Measurements from ENCODE around the gene FGD6. TPM values are rescaled to one million over a fixed set of nuclear protein-coding genes. Genes with fewer than 3 reads are reported as not detected.

The FGD6 gene
- 10 to 100 TPM in 2 of 3 donors, 1 to 10 TPM in 1; 5.6 to 28.0 (median 13.1) TPM for total RNA-seq

GRCh38 chr12:95217377-95218149 is at the start of gene FGD6, which contains the start of gene VEZT:
FGD6 (minus strand) TSS chr12:95217467; CDS start chr12:95217240, 227 bp downstream.
VEZT (plus strand) TSS chr12:95217807; CDS start chr12:95217851, 44 bp downstream.
- H3K9me3 ChIP-seq: no peaks in the 10 kb centered on the region
- TF ChIP-seq POLR2AphosphoS5 (IDR thresholded peaks at IDR 0.05) (peak; percentile 89 to 96 (median 93)), CTCF (IDR thresholded peaks at IDR 0.05) (peak; percentile 20 to 58 (median 51)), POLR2A (IDR thresholded peaks at IDR 0.05) (peak; percentile 86)
- peak; percentile 97 to 99 for DNase-seq (ENCODE audit: low spot score in 2 of 2)
- intact Hi-C loops (cut with DNase I; ENCODE audit: low total_unique reads): no loop called here
- peak within 1 kb of the TSS; percentile 99 for H3K27ac ChIP-seq
- H3K4me3 ChIP-seq: peak within 1 kb of the TSS; percentile 66 to 91 (median 76)
- H3K27me3 ChIP-seq: no peaks in the 10 kb centered on the region
- H3K36me3 ChIP-seq: no peaks in the 10 kb centered on the region
- H3K4me1 ChIP-seq: no peaks in the 10 kb centered on the region

GRCh38 chr12:95266254-95266653 is 49.0 kb upstream of the FGD6 start:
- DNase-seq (ENCODE audit: low spot score in 2 of 2): no peak
- Histone ChIP-seq H3K27me3 (no peaks in the 10 kb centered on the region), H3K27ac (no peak overlapping the region), H3K4me1 (no peaks in the 10 kb centered on the region), H3K36me3 (no peaks in the 10 kb centered on the region), H3K9me3 (no peaks in the 10 kb centered on the region), H3K4me3 (no peak overlapping the region)
- TF ChIP-seq POLR2AphosphoS5 (IDR thresholded peaks at IDR 0.05) (no peak), CTCF (IDR thresholded peaks at IDR 0.05) (no peak), POLR2A (IDR thresholded peaks at IDR 0.05) (no peak)
- intact Hi-C loops (cut with DNase I; ENCODE audit: low total_unique reads): no loop called here

GRCh38 chr12:95265765-95266164 is 48.5 kb upstream of the FGD6 start:
- H3K36me3 ChIP-seq: no peaks in the 10 kb centered on the region
- no peak overlapping the region for H3K27ac ChIP-seq

GRCh38 chr12:95262808-95263207 is 45.5 kb upstream of the FGD6 start:
- no peak for TF ChIP-seq POLR2A (IDR thresholded peaks at IDR 0.05)
- no peaks in the 10 kb centered on the region for H3K4me1 ChIP-seq
- intact Hi-C loops (cut with DNase I; ENCODE audit: low total_unique reads): no loop called here
- no peak overlapping the region for H3K4me3 ChIP-seq
- H3K36me3 ChIP-seq: no peaks in the 10 kb centered on the region
- no peak for DNase-seq (ENCODE audit: low spot score in 2 of 2)
- peak overlapping the region; percentile 20 to 52 for H3K27ac ChIP-seq
- H3K27me3 ChIP-seq: no peaks in the 10 kb centered on the region
- no peaks in the 10 kb centered on the region for H3K9me3 ChIP-seq

More at GRCh38 chr12:95265765-95266164, 48.5 kb upstream of the FGD6 start:
- Histone ChIP-seq H3K27me3 (no peaks in the 10 kb centered on the region), H3K9me3 (no peaks in the 10 kb centered on the region), H3K4me1 (no peaks in the 10 kb centered on the region), H3K4me3 (no peak overlapping the region)
- TF ChIP-seq CTCF (IDR thresholded peaks at IDR 0.05) (no peak), POLR2A (IDR thresholded peaks at IDR 0.05) (no peak), POLR2AphosphoS5 (IDR thresholded peaks at IDR 0.05) (no peak)
- intact Hi-C loops (cut with DNase I; ENCODE audit: low total_unique reads): no loop called here
- DNase-seq (ENCODE audit: low spot score in 2 of 2): no peak

GRCh38 chr12:95261109-95261508 is 43.8 kb upstream of the FGD6 start:
- Histone ChIP-seq H3K27ac (no peak overlapping the region), H3K4me1 (no peaks in the 10 kb centered on the region), H3K4me3 (no peak overlapping the region), H3K36me3 (peaks cover 5% of the 10 kb centered on the region), H3K27me3 (no peaks in the 10 kb centered on the region), H3K9me3 (no peaks in the 10 kb centered on the region)
- DNase-seq (ENCODE audit: low spot score in 2 of 2): no peak
- TF ChIP-seq POLR2A (IDR thresholded peaks at IDR 0.05) (no peak), POLR2AphosphoS5 (IDR thresholded peaks at IDR 0.05) (no peak), CTCF (IDR thresholded peaks at IDR 0.05) (no peak)
- intact Hi-C loops (cut with DNase I; ENCODE audit: low total_unique reads): no loop called here

Measured in breast epithelium (tissue), 4 donors.